Left kidney (tissue), 2 donors: ENCODE results near the gene NCKAP5. TPM values are rescaled to one million over a fixed set of nuclear protein-coding genes. Genes with fewer than 3 reads are reported as not detected.

ENCODE experiments used
- DNase-seq: peaks from one replicate; pipeline ENCODE4 v3.0.0-alpha.2; 2013
- polyA plus RNA-seq: library from polyadenylated mRNA; unstranded; fragments of 120-200 nt; gene quantifications from one replicate; pipeline ENCODE4 v1.2.1, GENCODE V29; 2013; ENCODE audit not compliant: insufficient read length

Gene NCKAP5
- polyA plus RNA-seq, 1 donor: 10.1 TPM

- DNase-seq: no peak
These were observed 813.9 kb downstream of the NCKAP5 start for GRCh38 chr2:132754392-132754791.

DNA sequence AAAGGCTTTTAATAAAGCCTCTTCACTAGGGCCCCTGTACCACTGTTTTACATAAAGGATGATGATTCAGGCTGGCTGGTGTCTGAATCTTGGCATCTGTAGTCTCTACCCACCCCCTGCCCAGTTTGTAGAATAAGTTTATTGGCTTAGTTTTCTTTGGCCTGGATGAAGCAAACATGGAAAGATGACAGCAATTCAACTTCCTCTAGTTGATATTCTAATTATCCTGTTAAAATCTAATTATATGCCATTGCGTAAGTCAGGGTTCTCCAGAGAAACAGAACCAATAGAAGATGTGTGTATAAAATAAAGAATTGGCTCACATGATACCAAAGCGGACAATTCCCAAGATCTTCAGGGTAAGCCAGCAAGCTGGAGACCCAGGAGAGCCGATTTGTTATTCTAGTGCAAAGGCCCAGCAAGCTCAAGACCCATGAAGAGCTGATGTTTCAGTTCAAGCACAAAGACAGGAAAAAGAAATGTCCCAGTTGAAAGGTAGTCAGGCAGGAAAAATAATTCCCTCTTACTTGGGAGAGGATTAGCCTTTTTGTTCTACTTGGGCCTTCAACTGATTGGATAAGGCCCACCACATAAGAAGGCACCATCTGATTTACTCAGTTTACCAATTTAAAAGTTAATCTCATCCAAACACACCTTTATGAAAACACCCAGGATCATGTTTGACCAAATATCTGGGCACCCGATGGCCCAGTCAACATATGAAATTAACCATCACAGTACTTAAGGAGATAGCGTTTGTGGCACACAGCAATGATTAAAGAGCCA lies 815.6 kb downstream of the NCKAP5 start:
- DNase-seq: no peak

GRCh38 chr2:132751836-132752235 lies 816.4 kb downstream of the NCKAP5 start:
- no peak for DNase-seq

- no peak for DNase-seq
These were observed 817.7 kb downstream of the NCKAP5 start for GRCh38 chr2:132750606-132751005.

- no peak for DNase-seq
These were observed 821.2 kb downstream of the NCKAP5 start for GRCh38 chr2:132747046-132747445.

- DNase-seq: no peak
These were observed 826.5 kb downstream of the NCKAP5 start for GRCh38 chr2:132741754-132742153.

GRCh38 chr2:132740081-132740720 lies 828.1 kb downstream of the NCKAP5 start:
- DNase-seq: no peak

GRCh38 chr2:132738223-132738622 lies 830.0 kb downstream of the NCKAP5 start:
- no peak for DNase-seq

GRCh38 chr2:132736059-132736458 lies 832.2 kb downstream of the NCKAP5 start:
- DNase-seq: no peak

GRCh38 chr2:132734961-132735360 lies 833.3 kb downstream of the NCKAP5 start:
- no peak for DNase-seq

- DNase-seq: no peak
These were observed 835.2 kb downstream of the NCKAP5 start for GRCh38 chr2:132733094-132733493.

DNA sequence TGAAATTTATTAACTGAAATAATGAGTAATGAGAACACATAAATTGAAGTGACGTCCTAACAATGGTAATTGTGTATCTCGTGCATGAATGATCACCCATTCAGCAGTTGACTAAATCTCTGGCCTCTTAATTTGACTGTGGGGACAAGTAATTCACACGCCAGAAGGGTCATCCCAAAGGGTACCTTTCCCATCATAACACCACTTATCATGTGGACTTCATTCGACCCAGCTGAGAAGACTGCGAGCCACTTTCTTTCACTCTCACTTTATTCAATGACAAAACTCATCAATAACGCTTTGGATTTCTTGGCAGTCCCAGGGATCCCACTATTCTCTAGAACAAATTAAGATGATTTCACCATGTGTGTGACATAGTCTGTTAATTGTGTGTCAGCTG lies 835.6 kb downstream of the NCKAP5 start:
- no peak for DNase-seq

DNA sequence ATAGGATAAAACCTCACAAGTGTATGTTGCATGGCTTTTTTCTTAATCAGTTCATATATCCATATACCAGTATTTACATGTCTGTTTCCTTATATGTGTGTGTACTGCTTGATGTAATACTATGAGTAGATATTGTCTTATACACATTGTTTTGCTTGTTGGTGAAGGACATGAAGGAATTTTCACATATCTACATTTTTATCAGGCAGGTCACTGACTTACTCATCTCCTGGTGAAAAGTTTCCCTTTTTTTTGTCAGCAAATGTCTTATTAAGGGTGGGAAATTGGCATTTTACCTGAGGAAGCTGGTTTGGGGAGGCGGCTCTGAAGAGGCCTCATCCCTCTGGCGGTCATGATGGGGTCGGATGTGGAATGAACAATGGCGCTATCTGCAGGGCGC lies 836.8 kb downstream of the NCKAP5 start:
- DNase-seq: no peak

- DNase-seq: no peak
These were observed 837.7 kb downstream of the NCKAP5 start for GRCh38 chr2:132730611-132731010.

DNA sequence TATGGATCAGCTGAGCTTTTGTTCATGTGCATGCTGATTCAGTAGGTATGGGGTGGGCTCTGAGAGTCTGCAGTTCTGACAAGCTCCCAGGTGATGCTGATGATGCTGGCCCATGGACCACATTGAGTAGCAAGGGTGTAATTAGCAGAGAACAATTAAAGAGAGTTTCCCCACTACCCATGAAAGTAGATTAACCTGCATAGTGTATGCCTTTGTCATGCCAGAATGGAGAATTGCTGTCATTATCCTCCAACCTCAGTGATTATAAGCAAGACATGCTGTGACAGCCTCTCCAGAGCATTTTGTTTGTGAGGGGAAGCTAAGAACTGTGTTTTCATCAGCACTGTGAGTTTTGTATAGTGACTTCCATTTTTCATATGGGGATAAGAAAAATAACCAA lies 838.7 kb downstream of the NCKAP5 start:
- DNase-seq: no peak

DNA sequence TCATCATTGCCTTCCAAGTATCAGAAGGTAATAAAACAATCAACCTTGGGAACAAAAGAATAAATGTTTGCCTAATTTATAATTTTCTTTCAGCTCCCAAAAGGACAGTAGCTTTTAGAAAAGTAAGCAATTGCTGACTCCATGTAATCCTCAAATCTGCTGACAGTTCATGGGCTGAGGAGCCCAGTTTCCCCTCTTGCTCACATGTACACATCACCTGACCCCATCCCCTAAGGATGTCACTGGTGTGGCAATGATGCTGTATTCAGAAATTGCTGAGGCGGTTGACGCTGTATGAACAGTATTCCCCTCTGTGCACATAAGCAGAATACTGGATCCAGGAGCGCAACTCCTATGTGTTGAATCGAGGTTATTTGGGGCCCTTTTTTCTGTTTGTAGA lies 842.1 kb downstream of the NCKAP5 start:
- DNase-seq: no peak

- DNase-seq: no peak
These were observed 842.5 kb downstream of the NCKAP5 start for GRCh38 chr2:132725748-132726147.

DNA sequence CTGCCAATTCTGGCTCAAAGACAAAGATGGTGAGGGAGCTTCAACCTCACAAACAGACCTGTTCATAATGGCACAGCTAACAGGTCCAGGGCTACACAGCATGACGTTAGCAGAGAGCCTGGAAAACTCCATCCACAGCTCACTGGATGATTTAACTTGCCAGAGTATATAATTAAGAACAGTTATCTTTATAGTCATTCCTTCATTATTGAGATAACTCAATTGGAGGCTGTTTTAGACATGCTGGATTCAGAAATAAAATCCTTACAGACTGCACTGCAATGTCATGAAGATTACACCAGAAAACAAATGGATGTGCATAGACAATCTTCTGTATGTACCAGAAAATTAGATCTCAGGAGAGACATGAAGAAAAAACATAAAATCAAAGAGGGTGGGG lies 843.1 kb downstream of the NCKAP5 start:
- no peak for DNase-seq

DNA sequence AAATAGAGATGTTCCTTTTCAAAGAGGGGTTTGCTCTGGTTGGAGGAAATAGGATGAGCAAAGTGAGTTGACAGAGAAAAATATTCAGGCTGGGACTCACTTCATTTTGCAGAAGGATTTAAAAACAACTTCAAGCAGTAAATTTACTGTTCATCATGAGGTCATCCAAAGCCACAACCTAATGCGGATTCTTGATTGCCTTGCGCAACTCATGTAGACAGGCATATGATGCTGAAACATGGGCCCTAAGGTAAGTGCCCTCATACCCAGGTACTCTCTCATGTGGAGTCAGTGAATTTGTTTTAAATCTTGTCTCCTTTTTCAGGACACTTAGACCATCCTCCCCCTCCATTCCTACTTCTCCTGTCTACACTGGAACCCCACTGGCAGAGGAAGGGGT lies 846.3 kb downstream of the NCKAP5 start:
- no peak for DNase-seq

DNA sequence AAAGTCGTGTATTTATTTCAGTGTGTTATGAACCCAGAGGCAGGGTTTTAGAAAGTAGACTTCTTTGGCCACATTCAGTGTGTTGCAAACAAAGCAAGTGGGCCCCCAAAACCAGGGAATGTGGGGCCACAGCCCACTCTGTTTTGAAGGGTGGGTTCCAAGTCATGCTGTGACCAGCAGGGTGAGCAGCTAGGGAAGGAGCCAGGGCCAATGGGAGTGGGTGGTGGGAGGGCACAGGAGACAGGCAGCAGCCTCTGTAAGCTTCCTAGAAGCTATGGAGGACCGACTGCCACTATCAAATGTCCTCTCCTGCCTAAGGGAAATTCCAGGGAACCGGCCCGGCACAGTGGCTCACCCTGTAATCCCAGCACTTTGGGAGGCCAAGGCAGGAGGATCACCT lies 847.9 kb downstream of the NCKAP5 start:
- DNase-seq: no peak

DNA sequence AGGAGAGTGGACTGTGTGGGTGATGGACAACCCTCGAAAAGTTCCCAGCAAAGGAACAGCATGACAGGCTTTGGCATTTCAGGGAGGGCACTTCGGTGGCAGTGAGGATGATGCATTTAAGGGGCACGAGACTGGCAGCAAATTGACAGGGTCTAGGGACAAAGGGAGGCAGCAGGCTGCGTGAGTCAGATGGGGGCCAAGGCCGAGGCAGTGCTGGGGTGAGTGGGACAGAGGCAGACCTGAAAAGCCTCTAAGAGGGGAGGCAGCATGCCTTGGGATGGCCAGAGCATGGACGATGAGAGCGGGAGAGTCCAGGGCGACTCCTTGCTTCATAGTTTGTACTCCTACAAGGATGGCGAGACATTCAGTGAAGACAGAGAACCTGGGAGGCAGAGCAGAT lies 848.8 kb downstream of the NCKAP5 start:
- no peak for DNase-seq

DNA sequence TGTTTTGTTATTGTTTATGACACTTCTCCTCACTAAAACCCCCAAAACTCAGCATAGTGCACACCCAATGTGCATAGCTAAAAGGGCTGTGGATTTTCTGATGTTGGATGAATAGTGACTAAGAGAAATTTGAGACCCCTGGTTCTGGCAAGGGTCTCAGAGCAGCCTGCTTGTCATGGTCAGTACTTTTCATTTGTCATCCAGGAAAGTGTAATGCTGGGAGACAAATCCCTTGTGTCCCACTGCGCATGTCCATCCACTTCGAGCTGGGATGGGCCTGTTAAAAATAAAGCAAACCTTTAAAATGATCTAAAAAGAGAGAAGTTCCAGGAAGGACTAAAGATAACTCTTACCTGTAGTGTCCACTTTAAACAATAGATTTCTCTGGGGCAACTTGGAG lies 851.3 kb downstream of the NCKAP5 start:
- no peak for DNase-seq

DNA sequence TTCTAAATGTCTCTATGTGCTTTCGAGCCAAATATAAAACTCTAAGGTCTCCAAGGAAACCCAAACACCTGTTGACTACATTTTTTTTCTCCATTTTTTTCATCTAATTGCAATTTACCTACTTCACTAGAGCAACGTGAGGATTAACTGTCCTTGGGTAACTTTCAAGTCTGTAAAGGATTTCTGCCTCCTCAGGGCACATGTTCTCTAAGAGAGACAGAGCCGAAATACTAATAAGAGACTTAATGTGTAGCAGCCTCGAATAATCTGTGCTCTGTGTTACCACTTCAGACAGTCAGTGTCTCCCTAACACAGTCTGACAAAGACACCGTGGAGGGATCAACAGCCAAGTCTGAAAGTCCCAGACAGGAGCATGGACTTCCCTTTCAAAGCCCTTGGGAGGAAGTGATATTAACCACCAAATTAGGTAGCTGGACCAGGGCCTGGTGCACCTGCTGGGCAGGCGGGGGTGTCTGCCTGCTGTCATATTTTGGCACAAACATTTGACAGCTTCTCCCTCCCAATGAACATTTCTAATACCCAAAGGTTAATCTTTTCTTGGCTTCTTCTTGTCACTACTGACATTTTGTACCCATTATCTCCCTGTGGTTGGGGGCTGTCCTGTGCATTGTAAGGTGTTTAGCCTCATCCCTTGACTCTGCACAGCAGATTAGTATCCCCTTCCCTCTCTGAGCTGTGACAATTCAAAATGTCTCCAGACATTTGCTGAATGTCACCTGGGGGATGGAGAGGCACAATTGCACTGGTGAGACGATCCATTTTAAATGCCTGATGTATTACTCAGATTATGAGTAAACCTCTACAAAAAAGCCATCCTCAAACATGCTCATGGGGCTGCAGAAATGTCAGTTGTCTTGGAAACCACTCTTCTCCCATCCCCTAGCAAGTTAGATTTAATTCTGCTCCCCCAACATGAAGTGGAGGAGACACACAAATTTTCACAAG lies 852.6 kb downstream of the NCKAP5 start:
- DNase-seq: no peak
